H1 (cell line): ENCODE results near the gene KLHL18. TPM values are rescaled to one million over a fixed set of nuclear protein-coding genes. Genes with fewer than 3 reads are reported as not detected.

Source experiments
- ASH2L ChIP-seq: fragments of 200-600, 300-600 bp; sonication (generic); IDR thresholded peaks from one replicate; pipeline ENCODE4 v1.7.1; 2017; ENCODE audit warnings: low read length
- BACH1 ChIP-seq: IDR thresholded peaks from 2 replicates; pipeline ENCODE4 v1.6.1; 2012; ENCODE audit warnings: low read length, improper control_type of control experiment
- CEBPB ChIP-seq: IDR thresholded peaks from 2 replicates; pipeline ENCODE4 v1.6.1; 2012; ENCODE audit warnings: low read depth, low read length
- EZH2 ChIP-seq: fragments of 200-600 bp; sonication (generic); IDR thresholded peaks from 2 replicates; pipeline ENCODE4 v1.7.1; 2012; ENCODE audit warnings: low read depth, mild to moderate bottlenecking, moderate library complexity, low read length, inconsistent platforms; ENCODE audit not compliant: severe bottlenecking
- POU5F1 ChIP-seq: IDR thresholded peaks from 2 replicates; pipeline ENCODE4 v1.6.1; 2011; ENCODE audit warnings: low read depth, mild to moderate bottlenecking, low read length, moderate library complexity
- RBBP5 ChIP-seq: IDR thresholded peaks from 2 replicates; pipeline ENCODE4 v1.7.1; 2012; ENCODE audit warnings: low read depth, mild to moderate bottlenecking, inconsistent platforms, low read length, moderate library complexity, borderline replicate concordance
- RXRA ChIP-seq: IDR thresholded peaks from 2 replicates; pipeline ENCODE4 v1.6.1; 2011; ENCODE audit warnings: low read depth, mild to moderate bottlenecking, low read length, moderate library complexity; ENCODE audit not compliant: insufficient read depth
- SIN3A ChIP-seq, 2 experiments: IDR thresholded peaks in 1 of 2; conservative IDR thresholded peaks in 1 of 2; 2 replicates each; pipeline ENCODE4 v1.6.1; 2011 to 2012; ENCODE audit warnings: low read length in 2 of 2, improper control_type of control experiment in 1 of 2, low read depth in 1 of 2, mild to moderate bottlenecking in 1 of 2
- TAF1 ChIP-seq: IDR thresholded peaks from 2 replicates; pipeline ENCODE4 v1.6.1; 2011; ENCODE audit warnings: mild to moderate bottlenecking, low read depth, low read length
- YY1 ChIP-seq: IDR thresholded peaks from 2 replicates; pipeline ENCODE4 v1.6.1; 2011; ENCODE audit warnings: low read depth, mild to moderate bottlenecking, low read length
- polyA plus RNA-seq, 7 experiments: library from polyadenylated mRNA; depleted of rRNA in 3 of 7; stranded (reverse) in 5 of 7; unstranded in 2 of 7; fragments of >200 nt in 5 of 7; fragments of 200-250 nt in 2 of 7; gene quantifications; 1 replicate in 5 of 7; 2 replicates in 1 of 7; 4 replicates in 1 of 7; pipeline versions ENCODE4 v1.2.1 to v1.2.3, GENCODE V29; 2011 to 2013; ENCODE audit warnings: missing spikeins in 2 of 7, mixed read lengths in 2 of 7
- total RNA-seq: library from RNA; stranded (reverse); fragmentation: NEBNext Ultra II Directional; extraction: Animal tissue kit (Norgen Biotek cat#: 25700); gene quantifications from 2 replicates; pipeline ENCODE4 v1.2.1, GENCODE V29; 2021

KLHL18 gene
- total and polyA plus RNA-seq, 2 of the 8 experiments (the other 6 are each of a cell fraction or from before 2014, with no cell fraction given): 19.9 to 31.7 TPM

GRCh38 chr3:47323431-47324277 is 40.9 kb downstream of the KLHL18 start (continued):
- TF ChIP-seq RBBP5 (no peak), POU5F1 (no peak), ASH2L (no peak), SIN3A (conservative IDR thresholded peaks at IDR 0.05 in 1 of 2, IDR thresholded peaks at IDR 0.05 in 1 of 2; ENCODE audit: low read depth in 1 of 2, low read length in 2 of 2) (no peak), RXRA (no peak), CEBPB (no peak), EZH2 (no peak), BACH1 (no peak), TAF1 (no peak), YY1 (no peak)
